ENCODE results near the gene ZFTA.

ZFTA gene

DNA sequence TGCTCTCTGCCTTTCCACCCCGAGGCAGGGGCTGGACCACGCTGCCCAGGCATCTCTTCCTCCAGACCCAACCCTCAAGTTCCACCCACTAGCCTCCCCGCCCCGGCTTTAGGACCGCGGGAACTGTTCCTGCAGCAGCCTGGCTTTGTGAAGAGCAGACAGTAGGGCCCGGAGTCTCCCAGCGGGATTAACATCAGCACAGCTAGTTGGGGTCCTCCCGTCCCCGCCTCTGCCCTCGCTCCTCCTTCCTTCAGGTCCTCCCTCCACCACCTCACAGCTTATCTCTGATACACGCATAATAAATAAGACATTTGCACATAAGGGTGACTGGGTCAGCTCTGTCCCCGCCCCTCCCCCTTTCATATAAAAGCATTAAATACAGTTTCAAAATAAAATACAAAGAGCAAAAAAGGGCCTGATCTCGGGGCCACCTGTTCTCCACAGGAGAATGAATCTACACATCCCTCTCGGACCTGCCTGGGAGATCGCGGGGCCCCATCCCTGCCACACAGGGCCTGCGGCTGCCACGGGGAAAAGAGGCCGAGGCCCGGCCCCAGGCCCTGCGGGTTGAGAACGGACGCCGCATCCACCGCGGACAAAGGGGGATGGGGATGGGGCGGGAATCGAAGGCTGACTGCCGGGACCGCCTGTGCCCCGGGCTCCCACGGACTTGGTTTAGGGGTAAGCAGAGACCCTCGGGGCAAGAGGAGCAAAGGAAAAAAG is 6.5 kb downstream of the ZFTA start:
- in situ Hi-C loops (cut with HindIII; ENCODE audit: low pct_ligation_motif_present, low pct_unique_long_range_greater_than_20kb, low sequenced_read_pairs): no loop called here
- no peak for DNase-seq

DNA sequence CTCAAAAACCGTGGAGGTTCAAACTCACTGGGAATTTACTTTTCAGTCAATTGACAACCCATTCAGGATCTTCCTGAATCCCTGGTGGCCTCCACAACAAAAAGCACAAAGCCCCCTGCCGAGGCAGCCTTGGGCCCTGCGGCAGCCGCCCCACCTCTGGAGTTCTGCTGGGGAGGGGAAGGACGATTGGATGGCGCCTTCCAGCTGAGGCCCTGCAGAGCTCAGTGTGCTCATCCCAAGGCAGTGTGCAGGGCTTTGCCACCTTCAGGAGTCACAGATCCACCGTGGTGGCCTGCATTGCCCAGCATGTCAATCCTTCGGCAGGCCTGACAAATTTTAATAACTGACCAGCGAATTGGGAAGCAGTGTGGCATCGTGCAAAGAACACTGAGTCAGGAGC is 7.4 kb downstream of the ZFTA start:
- in situ Hi-C loops (cut with HindIII; ENCODE audit: low pct_ligation_motif_present, low pct_unique_long_range_greater_than_20kb, low sequenced_read_pairs): no loop called here

DNA sequence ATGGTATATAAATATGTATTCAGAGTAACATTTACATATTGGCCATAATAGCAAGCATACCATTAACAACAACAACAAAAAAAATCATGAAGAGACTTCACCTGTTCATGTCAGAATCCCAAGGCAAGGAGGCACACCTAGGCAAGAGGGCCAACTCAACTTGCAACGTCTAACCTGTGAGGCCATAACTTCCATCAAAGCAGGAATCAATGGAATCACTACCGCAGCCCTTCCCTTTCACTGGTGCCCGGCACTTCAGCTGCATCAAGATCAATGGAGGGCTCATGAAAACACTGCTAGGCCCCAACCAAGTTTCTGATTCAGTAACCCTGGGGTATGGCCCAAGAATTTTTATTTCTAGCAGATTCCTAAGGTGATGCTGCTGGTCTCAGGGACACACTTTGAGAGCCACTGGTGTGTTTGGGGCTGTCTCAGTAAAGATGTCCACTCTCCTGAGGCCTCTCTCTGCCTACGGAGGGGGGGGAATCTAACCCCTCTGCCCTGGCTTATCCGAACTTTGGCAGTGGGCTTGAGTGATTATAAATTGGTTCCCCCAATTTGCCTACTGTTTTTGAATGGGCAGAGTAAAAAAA is 8.0 kb downstream of the ZFTA start:
- in situ Hi-C loops (cut with HindIII; ENCODE audit: low pct_ligation_motif_present, low pct_unique_long_range_greater_than_20kb, low sequenced_read_pairs): no loop called here
- no peak for DNase-seq

More for the DNA sequence above, 7.4 kb downstream of the ZFTA start:
- no peak for DNase-seq

DNA sequence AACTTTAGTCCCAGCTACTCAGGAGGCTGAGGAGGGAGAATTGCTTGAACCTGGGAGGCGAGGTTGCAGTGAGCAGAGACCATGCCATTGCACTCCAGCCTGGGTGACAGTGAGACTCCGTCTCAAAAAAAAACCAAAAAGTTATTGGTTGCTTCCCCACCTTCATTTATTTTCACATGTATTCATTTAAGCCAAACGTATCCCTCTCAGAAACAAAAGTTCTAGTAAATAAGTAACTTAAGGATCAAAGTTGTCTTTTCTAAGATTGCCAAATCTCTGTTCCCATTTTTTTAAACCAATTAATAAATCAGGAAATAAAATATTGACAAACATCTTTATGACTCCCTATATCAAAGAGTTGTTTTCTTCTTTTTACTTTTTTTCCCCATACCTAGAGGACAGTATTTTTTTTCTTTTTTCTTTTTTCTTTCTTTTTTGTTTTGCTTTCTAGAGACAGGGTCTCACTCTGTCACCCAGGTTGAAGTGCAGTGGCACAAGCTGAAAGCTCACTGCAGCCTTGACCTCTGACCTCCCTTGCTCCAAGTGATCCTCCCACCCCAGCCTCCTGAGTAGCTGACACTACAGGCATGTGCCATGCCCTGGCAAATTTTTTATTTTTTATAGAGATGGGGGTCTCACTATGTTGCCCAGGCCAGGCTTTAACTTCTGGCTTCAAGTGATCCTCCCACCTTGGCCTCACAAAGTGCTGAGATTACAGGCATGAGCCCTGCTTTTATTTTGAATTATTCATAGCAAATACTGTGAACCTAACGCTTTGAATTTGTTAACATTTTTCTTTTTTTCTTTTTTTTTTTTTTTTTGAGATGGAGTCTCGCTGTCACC is 11.4 kb downstream of the ZFTA start:
- DNase-seq: no peak
- in situ Hi-C loops (cut with HindIII; ENCODE audit: low pct_ligation_motif_present, low pct_unique_long_range_greater_than_20kb, low sequenced_read_pairs): no loop called here

DNA sequence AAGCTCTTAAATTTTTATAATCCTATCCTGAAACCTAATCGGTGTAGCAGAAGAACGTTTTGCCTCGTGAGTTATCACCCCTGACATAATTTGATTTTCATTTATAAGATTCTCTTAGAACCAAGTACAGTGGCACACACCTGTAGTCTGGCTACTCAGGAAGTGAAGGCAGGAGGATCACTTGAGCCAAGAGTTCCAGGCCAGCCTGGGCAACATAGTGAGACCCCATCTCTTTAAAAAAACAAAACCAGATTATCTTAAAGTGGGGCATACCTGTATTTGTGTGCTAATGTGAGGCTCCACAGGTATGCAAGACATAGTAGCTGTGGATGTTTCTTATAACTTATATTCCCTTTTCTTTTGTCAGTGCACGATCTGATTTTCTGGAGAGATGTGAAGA is 19.0 kb downstream of the ZFTA start:
- in situ Hi-C loops (cut with HindIII; ENCODE audit: low pct_ligation_motif_present, low pct_unique_long_range_greater_than_20kb, low sequenced_read_pairs): no loop called here
- no peak for DNase-seq

DNA sequence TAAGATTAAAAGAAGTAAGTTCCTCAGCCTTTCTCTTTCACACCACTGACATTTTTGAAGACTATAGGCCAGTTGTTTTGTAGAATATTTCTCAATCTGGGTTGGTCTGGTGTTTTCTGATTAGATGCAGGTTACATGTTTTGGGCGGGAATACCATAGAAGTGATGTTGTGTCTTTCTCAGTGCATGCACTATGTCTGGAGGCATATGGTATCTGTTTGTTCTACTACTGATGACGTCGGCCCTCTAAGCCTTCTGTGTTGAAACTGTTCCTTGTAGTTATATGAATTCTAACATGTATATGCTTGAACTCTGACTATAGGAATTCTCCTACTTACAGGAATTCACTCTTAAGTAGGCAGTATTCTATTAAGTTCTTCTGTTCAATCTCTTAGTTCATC is 21.6 kb downstream of the ZFTA start:
- no peak for DNase-seq
- in situ Hi-C loops (cut with HindIII; ENCODE audit: low pct_ligation_motif_present, low pct_unique_long_range_greater_than_20kb, low sequenced_read_pairs): no loop called here

DNA sequence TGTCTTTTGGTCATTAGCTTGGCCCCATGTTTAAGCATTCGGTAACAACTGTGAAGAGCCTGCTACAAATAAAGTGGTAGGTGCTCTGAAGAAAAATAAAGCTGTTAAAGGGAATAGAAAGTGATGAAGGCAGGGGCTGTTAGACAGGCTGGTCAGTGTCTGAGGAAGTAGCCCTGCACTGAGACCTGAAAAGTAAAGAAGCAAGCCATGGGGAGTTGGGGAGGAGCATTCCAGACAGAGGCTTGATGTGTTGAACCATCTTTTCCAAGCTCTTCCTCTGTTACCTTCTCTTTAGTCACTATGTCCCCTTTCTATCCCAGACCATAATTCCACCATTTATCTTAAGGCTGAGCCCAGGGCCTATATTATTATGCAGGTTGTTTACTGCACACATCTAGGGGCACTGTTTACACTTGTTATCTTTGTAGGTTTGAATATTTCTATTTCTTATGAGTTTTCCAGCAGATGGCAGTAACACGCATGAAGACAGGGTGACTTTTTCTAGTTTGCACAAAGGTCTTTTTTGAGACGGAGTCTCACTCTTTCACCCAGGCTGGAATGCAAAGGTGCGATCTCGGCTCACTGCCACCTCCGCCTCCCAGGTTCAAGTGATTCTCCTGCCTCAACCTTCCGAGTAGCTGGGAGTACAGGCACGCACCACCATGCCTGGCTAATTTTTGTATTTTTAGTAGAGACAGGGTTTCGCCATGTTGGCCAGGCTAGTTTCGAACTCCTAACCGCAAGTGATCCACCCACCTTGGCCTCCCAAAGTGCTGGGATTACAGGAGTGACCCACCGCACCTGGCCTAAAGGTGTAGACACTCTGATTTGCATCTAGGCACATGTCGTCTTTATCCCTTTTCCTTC is 23.0 kb downstream of the ZFTA start:
- in situ Hi-C loops (cut with HindIII; ENCODE audit: low pct_ligation_motif_present, low pct_unique_long_range_greater_than_20kb, low sequenced_read_pairs): no loop called here
- no peak for DNase-seq

DNA sequence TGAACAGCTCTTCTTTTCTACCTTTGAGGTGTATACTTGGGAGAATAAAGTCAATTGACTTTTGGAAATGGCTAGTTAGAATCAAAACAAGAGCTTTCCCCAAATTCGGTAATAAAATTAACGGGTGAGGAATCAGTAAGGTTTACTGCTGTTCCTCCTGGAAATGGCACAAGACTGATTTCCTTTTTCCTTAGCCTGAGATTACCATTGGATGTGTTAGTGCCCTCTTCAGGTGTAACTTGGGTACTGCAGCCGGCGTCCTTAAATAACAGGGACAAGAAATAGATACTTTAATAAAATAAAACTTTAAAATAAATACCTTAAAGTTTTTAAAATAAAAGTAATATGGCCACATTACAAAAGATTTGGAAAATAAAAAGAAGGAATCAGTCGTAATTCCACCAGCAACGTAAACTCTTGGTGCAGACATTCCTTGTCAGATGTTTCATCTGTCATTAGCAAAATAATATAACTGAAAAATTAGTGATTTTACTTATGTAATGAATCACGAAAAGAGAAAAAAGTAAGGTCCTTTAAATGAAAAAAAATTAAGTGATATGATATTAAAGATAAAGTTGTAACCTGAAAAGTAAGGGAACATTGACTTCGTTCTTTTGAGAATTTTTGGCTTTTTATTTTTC is 29.7 kb downstream of the ZFTA start:
- peak; percentile 72 for DNase-seq
- in situ Hi-C loops (cut with HindIII; ENCODE audit: low pct_ligation_motif_present, low pct_unique_long_range_greater_than_20kb, low sequenced_read_pairs): no loop called here

DNA sequence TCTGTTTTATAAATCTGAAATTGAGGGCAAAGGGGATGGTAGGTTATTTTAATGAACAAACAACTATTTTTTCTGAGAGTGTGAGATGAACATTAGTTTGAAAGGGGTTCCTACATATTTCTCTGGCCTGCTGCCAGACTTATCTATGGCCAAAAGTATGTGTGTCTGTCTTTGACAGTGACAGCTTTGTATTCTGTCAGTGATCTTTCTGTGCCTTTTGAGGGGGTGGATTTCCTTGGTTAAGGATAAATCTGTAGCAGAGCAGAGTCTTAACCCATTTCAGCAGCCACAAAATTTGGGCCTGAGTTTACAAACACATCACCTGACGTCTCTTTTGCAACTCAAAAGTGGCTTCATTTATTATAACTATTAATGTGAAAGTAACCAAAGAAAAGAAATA is 30.9 kb downstream of the ZFTA start:
- no peak for DNase-seq
- in situ Hi-C loops (cut with HindIII; ENCODE audit: low pct_ligation_motif_present, low pct_unique_long_range_greater_than_20kb, low sequenced_read_pairs): no loop called here

DNA sequence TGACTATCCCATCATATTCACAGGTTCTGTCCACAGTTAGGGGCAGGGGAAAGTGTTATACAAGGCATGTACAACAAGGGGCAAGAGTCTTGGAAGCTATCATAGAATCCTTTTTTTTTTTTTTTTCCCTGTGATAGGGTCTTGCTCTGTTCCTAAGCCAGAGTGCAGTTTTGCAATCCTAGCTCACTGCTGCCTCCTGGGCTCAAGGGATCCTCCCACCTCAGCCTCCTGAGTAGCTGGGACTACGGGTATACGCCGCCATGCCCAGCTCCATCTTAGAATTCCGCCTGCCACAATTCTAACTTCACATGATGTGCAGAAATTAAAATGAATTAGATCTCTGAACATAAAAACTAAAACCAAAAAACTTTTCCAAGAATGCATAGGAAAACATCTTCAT is 31.7 kb downstream of the ZFTA start:
- in situ Hi-C loops (cut with HindIII; ENCODE audit: low pct_ligation_motif_present, low pct_unique_long_range_greater_than_20kb, low sequenced_read_pairs): no loop called here
- no peak for DNase-seq

DNA sequence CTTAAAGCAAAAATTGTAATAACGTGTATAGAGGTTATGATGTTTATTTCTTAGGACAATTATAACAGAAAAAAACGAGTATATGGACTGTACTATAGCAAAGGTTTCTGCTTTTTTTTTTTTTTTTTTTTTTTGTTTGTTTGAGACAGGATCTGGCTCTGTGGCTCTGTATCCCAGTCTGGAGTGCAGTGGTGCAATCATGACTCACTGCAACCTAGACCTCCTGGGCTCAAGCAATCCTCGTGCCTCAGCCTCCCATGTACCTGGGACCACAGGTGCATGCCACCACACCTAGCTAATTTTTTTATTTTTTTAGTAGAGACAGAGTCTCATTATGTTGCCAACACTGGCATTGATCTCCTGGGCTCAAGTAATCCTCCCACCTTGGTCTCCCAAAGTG is 39.2 kb downstream of the ZFTA start:
- in situ Hi-C loops (cut with HindIII; ENCODE audit: low pct_ligation_motif_present, low pct_unique_long_range_greater_than_20kb, low sequenced_read_pairs): no loop called here
- DNase-seq: no peak

DNA sequence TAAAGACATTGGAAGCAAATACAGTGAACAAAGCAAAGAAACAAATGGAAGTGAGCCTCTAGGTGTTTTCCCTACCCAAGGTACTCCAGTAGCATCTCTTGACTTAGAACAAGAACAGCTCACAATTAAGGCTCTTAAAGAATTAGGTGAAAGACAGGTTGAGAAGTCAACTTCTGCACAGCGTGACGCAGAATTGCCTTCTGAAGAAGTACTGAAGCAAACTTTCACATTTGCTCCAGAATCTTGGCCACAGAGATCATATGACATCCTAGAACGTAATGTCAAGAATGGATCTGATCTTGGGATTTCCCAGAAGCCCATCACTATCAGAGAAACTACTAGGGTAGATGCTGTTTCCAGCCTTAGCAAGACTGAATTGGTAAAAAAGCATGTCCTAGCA is 48.0 kb downstream of the ZFTA start:
- in situ Hi-C loops (cut with HindIII; ENCODE audit: low pct_ligation_motif_present, low pct_unique_long_range_greater_than_20kb, low sequenced_read_pairs): no loop called here
- no peak for DNase-seq

DNA sequence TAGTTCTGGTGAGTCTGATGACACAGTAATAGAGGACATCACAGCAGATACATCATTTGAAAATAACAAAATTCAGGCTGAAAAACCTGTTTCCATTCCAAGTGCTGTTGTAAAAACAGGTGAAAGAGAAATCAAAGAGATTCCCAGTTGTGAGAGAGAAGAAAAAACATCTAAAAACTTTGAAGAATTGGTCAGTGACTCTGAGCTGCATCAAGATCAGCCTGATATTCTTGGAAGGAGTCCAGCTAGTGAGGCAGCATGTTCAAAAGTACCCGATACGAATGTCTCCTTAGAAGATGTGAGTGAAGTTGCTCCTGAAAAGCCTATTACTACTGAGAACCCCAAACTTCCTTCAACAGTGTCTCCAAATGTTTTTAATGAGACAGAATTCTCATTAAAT is 48.6 kb downstream of the ZFTA start:
- no peak for DNase-seq
- in situ Hi-C loops (cut with HindIII; ENCODE audit: low pct_ligation_motif_present, low pct_unique_long_range_greater_than_20kb, low sequenced_read_pairs): no loop called here

DNA sequence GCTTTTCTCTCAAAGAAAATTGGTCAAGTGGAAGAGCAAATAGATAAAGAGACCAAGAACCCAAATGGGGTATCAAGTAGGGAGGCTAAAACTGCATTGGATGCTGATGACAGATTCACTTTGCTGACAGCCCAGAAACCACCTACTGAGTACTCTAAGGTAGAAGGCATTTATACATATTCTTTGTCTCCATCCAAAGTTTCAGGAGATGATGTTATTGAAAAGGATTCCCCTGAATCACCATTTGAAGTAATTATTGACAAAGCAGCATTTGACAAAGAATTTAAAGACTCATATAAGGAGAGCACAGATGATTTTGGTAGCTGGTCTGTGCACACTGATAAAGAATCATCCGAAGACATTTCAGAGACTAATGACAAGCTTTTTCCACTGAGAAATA is 49.6 kb downstream of the ZFTA start:
- in situ Hi-C loops (cut with HindIII; ENCODE audit: low pct_ligation_motif_present, low pct_unique_long_range_greater_than_20kb, low sequenced_read_pairs): no loop called here

More for the DNA sequence above, 49.6 kb downstream of the ZFTA start:
- DNase-seq: no peak

All from ACHN (cell line).